Cardiac fibroblast (primary cell): ENCODE data around the gene ASXL1.

Source experiments
- DNase-seq, 2 donors: peaks; one replicate each; pipeline versions ENCODE4 v3.0.0 to v3.0.0-alpha.2; 2010; ENCODE audit warnings: low read depth in 2 of 2
- H3K4me3 ChIP-seq, 2 donors: replicated peaks in 1 of 2; 1 replicate in 1 of 2; 2 replicates in 1 of 2; pipeline ENCODE4 v1.5.1; 2011; ENCODE audit warnings: low read depth in 2 of 2, low read length in 2 of 2, mild to moderate bottlenecking in 2 of 2, moderate library complexity in 1 of 2
- TF ChIP-seq, protein P1 (sequence below): IDR thresholded peaks from one replicate; pipeline ENCODE4 v1.5.1; 2011; ENCODE audit warnings: low read depth, mild to moderate bottlenecking, low read length, inconsistent platforms

Gene ASXL1

DNA sequence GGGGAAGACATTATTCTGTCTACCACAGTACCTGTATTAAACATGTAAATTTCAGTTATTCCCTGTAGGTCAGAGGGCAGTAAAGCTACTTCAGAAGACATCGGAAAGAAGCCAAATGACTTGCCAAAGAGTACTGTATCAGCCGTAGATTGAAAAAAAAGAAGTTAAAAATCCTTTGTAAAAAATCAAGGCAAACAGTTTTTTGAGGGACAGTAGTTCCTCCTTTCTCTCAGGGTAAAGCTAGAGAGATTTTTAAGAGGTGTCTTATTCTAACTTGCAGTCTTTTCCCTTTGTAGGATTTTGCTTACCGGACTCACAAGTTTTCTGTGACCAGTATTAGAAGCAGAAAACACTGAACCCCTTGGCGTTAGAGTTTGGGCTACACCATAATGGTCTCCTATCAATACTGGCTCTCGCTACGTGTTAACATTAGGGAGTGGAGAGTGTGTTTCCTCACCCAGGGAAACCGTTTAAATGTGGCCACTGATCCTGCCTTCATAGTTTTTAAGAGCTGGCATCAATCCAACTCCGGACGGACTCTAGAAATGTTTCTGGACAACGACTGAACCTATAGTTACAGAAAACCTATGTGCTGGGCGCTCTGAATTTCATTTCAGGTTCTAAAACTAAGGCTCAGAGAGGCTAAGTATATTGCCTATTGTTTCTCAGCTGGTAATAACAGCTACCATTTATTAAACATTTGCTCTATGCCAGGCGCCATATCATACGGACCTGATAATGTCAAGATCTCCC is 1.3 kb upstream of the ASXL1 start:
- peak overlapping the region in 1 of 2 donors; percentile 65 for H3K4me3 ChIP-seq
- TF ChIP-seq, protein P1, sequence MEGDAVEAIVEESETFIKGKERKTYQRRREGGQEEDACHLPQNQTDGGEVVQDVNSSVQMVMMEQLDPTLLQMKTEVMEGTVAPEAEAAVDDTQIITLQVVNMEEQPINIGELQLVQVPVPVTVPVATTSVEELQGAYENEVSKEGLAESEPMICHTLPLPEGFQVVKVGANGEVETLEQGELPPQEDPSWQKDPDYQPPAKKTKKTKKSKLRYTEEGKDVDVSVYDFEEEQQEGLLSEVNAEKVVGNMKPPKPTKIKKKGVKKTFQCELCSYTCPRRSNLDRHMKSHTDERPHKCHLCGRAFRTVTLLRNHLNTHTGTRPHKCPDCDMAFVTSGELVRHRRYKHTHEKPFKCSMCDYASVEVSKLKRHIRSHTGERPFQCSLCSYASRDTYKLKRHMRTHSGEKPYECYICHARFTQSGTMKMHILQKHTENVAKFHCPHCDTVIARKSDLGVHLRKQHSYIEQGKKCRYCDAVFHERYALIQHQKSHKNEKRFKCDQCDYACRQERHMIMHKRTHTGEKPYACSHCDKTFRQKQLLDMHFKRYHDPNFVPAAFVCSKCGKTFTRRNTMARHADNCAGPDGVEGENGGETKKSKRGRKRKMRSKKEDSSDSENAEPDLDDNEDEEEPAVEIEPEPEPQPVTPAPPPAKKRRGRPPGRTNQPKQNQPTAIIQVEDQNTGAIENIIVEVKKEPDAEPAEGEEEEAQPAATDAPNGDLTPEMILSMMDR: no peak
- peak; percentile 41 to 56 for DNase-seq

GRCh38 chr20:32357375-32357868 is 709 bp upstream of the ASXL1 start:
- peak in 1 of 2 donors; percentile 69 for DNase-seq
- H3K4me3 ChIP-seq: peak overlapping the region; percentile 65 to 73
- TF ChIP-seq, protein P1: no peak

DNA sequence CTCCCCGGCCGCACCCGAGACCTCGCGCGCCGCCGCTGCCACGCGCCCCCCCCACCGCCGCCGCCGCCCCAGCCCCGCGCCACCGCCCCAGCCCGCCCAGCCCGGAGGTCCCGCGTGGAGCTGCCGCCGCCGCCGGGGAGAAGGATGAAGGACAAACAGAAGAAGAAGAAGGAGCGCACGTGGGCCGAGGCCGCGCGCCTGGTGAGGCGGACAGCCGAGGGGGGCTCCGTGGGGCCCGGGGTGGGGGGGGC is 426 bp downstream of the ASXL1 start:
- TF ChIP-seq, protein P1: no peak
- H3K4me3 ChIP-seq: peak overlapping the region; percentile 65 to 86
- no peak for DNase-seq

DNA sequence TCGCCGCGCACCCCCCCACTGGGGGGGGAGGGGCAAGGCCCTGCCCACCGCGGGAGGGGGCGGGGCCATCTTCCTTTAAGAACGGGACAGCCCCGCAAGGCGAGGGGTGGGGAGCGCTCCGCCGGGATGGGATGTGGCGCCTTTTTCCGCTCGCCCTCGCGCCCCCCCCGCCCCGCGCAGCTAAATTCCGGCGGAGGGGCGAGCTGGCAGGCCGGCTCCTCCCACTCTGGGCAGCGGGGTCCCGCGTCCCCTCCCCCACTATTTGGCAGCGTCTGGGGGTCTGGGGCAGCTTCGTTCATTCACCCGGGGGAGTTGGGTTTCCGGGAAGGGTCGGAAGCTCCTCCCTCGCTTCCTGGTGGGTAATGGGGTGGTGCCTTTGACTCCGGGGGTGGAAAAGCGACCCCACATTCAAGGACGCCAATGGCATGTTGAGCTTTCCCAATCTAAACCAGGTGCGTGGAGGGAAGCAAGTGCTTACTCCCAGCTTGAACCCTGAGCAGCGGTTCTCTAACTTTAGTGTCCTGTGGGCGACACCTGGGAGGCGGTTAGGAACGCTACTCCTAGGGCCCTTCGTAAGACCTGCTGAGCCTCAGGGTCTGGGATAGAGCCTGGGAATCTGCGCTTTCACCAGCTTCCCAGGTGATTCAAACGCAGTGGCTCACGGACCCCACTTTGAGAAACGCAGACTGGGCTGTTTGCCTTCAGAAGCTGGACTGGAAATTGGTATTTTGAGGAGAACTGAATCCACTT is 927 bp downstream of the ASXL1 start:
- peak overlapping the region; percentile 65 to 86 for H3K4me3 ChIP-seq
- peak; percentile 67 to 72 for DNase-seq
- TF ChIP-seq, protein P1: no peak

DNA sequence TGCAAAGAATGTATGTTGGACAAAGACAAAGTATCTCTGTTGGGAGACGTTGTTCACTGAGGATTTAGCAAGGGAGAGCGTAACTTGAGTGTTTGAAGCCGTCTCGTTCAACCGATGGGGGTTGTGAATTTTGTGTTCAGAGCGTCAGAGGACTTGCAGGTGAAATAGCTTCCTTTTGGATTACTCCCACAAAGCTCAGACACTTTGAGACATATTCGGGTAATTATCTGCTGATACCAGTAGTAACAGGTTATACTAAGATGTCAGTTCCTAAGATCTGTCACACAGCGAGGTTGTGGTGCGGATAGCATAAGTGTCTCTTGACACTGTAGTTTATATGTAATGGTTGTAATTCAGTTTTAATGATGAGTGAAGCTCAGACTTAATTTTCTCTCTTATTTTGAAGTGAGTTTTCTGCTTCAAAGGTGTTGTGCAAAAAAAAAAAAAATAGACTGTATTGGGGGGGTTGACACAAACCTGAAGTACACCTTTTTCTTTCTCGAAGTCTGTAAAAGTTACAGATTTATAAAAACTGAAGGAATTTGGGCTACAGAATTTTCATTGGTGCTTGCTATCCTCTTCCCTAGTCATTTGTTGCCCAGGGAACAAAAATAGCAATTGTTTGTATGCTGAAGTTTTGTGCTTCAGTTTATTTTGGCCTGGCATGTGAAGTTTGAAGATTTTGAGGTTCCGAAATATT is 1.7 kb downstream of the ASXL1 start:
- TF ChIP-seq, protein P1: no peak
- peak overlapping the region; percentile 65 to 86 for H3K4me3 ChIP-seq
- DNase-seq: peak; percentile 43 to 50

- TF ChIP-seq, protein P1: no peak
- DNase-seq: no peak
- H3K4me3 ChIP-seq: peak overlapping the region; percentile 11 to 65
These were observed 2.2 kb downstream of the ASXL1 start for GRCh38 chr20:32360333-32360634.
